Natural killer cell (primary cell): Measurements from ENCODE around the gene NXPH4. TPM values are rescaled to one million over a fixed set of nuclear protein-coding genes. Genes with fewer than 3 reads are reported as not detected.

Experiments used
- ATAC-seq, 3 donors: fragments of 150-1000 bp in 2 of 3; fragments of 200-7000 bp in 1 of 3; cut with Tn5 transposase; 1 replicate in 1 of 3; 2 replicates in 2 of 3; pipeline ENCODE4 v1.10.0; 2021; ENCODE audit warnings: mild to moderate bottlenecking in 2 of 3, moderate library complexity in 2 of 3
- DNase-seq, 2 donors: peaks; one replicate each; pipeline versions ENCODE4 v3.0.0 to v3.0.0-alpha.2; 2013 to 2021; ENCODE audit warnings: mixed read lengths in 1 of 2
- H3K27ac ChIP-seq: one replicate; pipeline ENCODE4 v1.5.1; 2013; ENCODE audit warnings: mild to moderate bottlenecking, low read length
- H3K27me3 ChIP-seq: one replicate; pipeline ENCODE4 v1.6.1; 2013; ENCODE audit warnings: low read length; ENCODE audit not compliant: control insufficient read depth, insufficient read depth
- H3K36me3 ChIP-seq: one replicate; pipeline ENCODE4 v1.6.1; 2013; ENCODE audit warnings: low read length; ENCODE audit not compliant: control insufficient read depth, insufficient read depth
- H3K4me1 ChIP-seq: one replicate; pipeline ENCODE4 v1.6.1; 2013; ENCODE audit warnings: low read length; ENCODE audit not compliant: control insufficient read depth, insufficient read depth
- H3K4me3 ChIP-seq: one replicate; pipeline ENCODE4 v1.5.1; 2013; ENCODE audit warnings: low read length
- H3K9me3 ChIP-seq: one replicate; pipeline ENCODE4 v1.6.1; 2013; ENCODE audit warnings: low read length; ENCODE audit not compliant: control insufficient read depth, insufficient read depth
- H3K27ac Mint-ChIP-seq, 2 donors: one replicate each; pipeline ENCODE4 v1.8.0; 2022; ENCODE audit warnings: mild to moderate bottlenecking in 2 of 2, mixed read lengths in 2 of 2, moderate library complexity in 1 of 2
- H3K27me3 Mint-ChIP-seq, 2 donors: one replicate each; pipeline ENCODE4 v1.8.0; 2022; ENCODE audit warnings: low read depth in 2 of 2, mixed read lengths in 2 of 2
- H3K36me3 Mint-ChIP-seq: one replicate; pipeline ENCODE4 v1.8.0; 2022; ENCODE audit warnings: mixed read lengths
- H3K4me1 Mint-ChIP-seq, 2 donors: one replicate each; pipeline ENCODE4 v1.8.0; 2022; ENCODE audit warnings: mixed read lengths in 2 of 2
- H3K4me3 Mint-ChIP-seq: one replicate; pipeline ENCODE4 v1.8.0; 2022; ENCODE audit warnings: mild to moderate bottlenecking, moderate library complexity, mixed read lengths
- H3K9me3 Mint-ChIP-seq, 2 donors: one replicate each; pipeline ENCODE4 v1.8.0; 2022; ENCODE audit warnings: mixed read lengths in 2 of 2
- CTCF ChIP-seq: fragments of 200-600 bp; IDR thresholded peaks from one replicate; pipeline ENCODE4 v1.8.0; 2022; ENCODE audit warnings: antibody characterized with exemption
- WGBS: methylation state at CpG from one replicate; pipeline ENCODE4 v1.1.7; 2013; ENCODE audit warnings: missing lambda C conversion rate; ENCODE audit not compliant: insufficient coverage; 5-methylcytosine and 5-hydroxymethylcytosine counted together
- intact Hi-C: fragments of 100-400 bp; cut with micrococcal nuclease; formaldehyde crosslinking; loops from one replicate; pipeline ENCODE4 v1.14.2; 2022
- total RNA-seq, 4 donors: library from RNA; stranded (reverse); fragments of 120-200 nt in 1 of 4; gene quantifications; one replicate each; pipeline versions ENCODE4 v1.2.3 to v1.2.4, GENCODE V29; 2013 to 2022

Gene NXPH4
- total RNA-seq, 3 donors from 2014 or later (not counting 1 experiment from before 2014, with no cell fraction given): 0.82 TPM; not detected in 2

- H3K27me3 ChIP-seq: peaks cover 14% of the 10 kb centered on the region
- DNase-seq: no peak
- Mint-ChIP-seq H3K36me3 (no peaks in the 10 kb centered on the region), H3K4me1 (peaks cover 9 to 35% of the 10 kb centered on the region in 2 donors), H3K4me3 (no peak overlapping the region), H3K9me3 (no peaks in the 10 kb centered on the region), H3K27me3 (peaks cover 9 to 20% of the 10 kb centered on the region in 2 donors), H3K27ac (no peak overlapping the region)
- no peaks in the 10 kb centered on the region for H3K9me3 ChIP-seq
- no peaks in the 10 kb centered on the region for H3K36me3 ChIP-seq
- 100% methylated on average over 1 of the region's 1 CpG for WGBS
- H3K4me3 ChIP-seq: no peak overlapping the region
- no peak for ATAC-seq
- TF ChIP-seq CTCF: no peak
- H3K27ac ChIP-seq: no peak overlapping the region
- intact Hi-C loops: no loop called here
- peaks cover 21% of the 10 kb centered on the region for H3K4me1 ChIP-seq
Measured at GRCh38 chr12:57247041-57247440, 30.4 kb downstream of the NXPH4 start.

GRCh38 chr12:57248934-57249742 is 32.5 kb downstream of the NXPH4 start:
- no peaks in the 10 kb centered on the region for H3K9me3 Mint-ChIP-seq
- 64% methylated on average over 4 of the region's 7 CpGs for WGBS
- peaks cover 0 to 5% of the 10 kb centered on the region in 2 donors for H3K27me3 Mint-ChIP-seq
- H3K27ac Mint-ChIP-seq: no peak overlapping the region
- no peak for TF ChIP-seq CTCF
- Histone ChIP-seq H3K36me3 (no peaks in the 10 kb centered on the region), H3K9me3 (no peaks in the 10 kb centered on the region), H3K27ac (no peak overlapping the region), H3K4me1 (peaks cover under 1% of the 10 kb centered on the region), H3K4me3 (no peak overlapping the region), H3K27me3 (no peaks in the 10 kb centered on the region)
- H3K4me3 Mint-ChIP-seq: no peak overlapping the region
- intact Hi-C loops: no loop called here
- no peaks in the 10 kb centered on the region for H3K36me3 Mint-ChIP-seq
- peak in 1 of 3 donors; percentile 32 for ATAC-seq
- H3K4me1 Mint-ChIP-seq: peaks cover 0 to 14% of the 10 kb centered on the region in 2 donors
- DNase-seq: no peak

GRCh38 chr12:57250541-57250940 is 33.9 kb downstream of the NXPH4 start:
- WGBS: 100% methylated on average over 1 of the region's 3 CpGs
- Histone ChIP-seq H3K36me3 (peaks cover 6% of the 10 kb centered on the region), H3K4me3 (no peak overlapping the region), H3K4me1 (no peaks in the 10 kb centered on the region), H3K27ac (no peak overlapping the region), H3K27me3 (no peaks in the 10 kb centered on the region), H3K9me3 (no peaks in the 10 kb centered on the region)
- Mint-ChIP-seq H3K27me3 (no peaks in the 10 kb centered on the region), H3K4me3 (no peak overlapping the region), H3K36me3 (no peaks in the 10 kb centered on the region), H3K4me1 (peaks cover 0 to 8% of the 10 kb centered on the region in 2 donors), H3K27ac (no peak overlapping the region), H3K9me3 (no peaks in the 10 kb centered on the region)
- ATAC-seq (no peak), DNase-seq (no peak)
- intact Hi-C loops: no loop called here
- no peak for TF ChIP-seq CTCF

- ATAC-seq: no peak
- no peaks in the 10 kb centered on the region for H3K27me3 Mint-ChIP-seq
Measured at GRCh38 chr12:57250956-57251355, 34.4 kb downstream of the NXPH4 start, which contains the start of gene STAC3. STAC3 (minus strand) TSS chr12:57251187; CDS start chr12:57249636, 1,551 bp downstream.

More at GRCh38 chr12:57250956-57251355, 34.4 kb downstream of the NXPH4 start, which contains the start of gene STAC3:
- 81% methylated on average over 5 of the region's 7 CpGs for WGBS
- H3K4me3 ChIP-seq: no peak within 1 kb of the TSS
- H3K9me3 Mint-ChIP-seq: no peaks in the 10 kb centered on the region
- intact Hi-C loops: no loop called here
- H3K4me1 ChIP-seq: no peaks in the 10 kb centered on the region
- no peak within 1 kb of the TSS for H3K27ac ChIP-seq
- H3K27ac Mint-ChIP-seq: no peak within 1 kb of the TSS
- no peaks in the 10 kb centered on the region for H3K36me3 Mint-ChIP-seq
- H3K4me3 Mint-ChIP-seq: no peak within 1 kb of the TSS
- H3K36me3 ChIP-seq: peaks cover 10% of the 10 kb centered on the region
- DNase-seq: no peak
- H3K4me1 Mint-ChIP-seq: peaks cover 0 to 8% of the 10 kb centered on the region in 2 donors
- no peaks in the 10 kb centered on the region for H3K9me3 ChIP-seq
- no peaks in the 10 kb centered on the region for H3K27me3 ChIP-seq
- TF ChIP-seq CTCF: no peak
